Measurements from ENCODE around the gene SERTAD2.

- TF ChIP-seq CTCF (conservative IDR thresholded peaks at IDR 0.05; ENCODE audit: low read depth, low read length) (no peak), EZH2 (IDR thresholded peaks at IDR 0.05; ENCODE audit: low read length, unreplicated experiment) (no peak), EZH2phosphoT487 (IDR thresholded peaks at IDR 0.05; ENCODE audit: borderline replicate concordance, low read length) (no peak)
Observed at GRCh38 chr2:64601034-64601754, 52.5 kb downstream of the SERTAD2 start.

Data from PC-3 (cell line).